OCI-LY7 (cell line): ENCODE data around the gene MNAT1. TPM values are rescaled to one million over a fixed set of nuclear protein-coding genes. Genes with fewer than 3 reads are reported as not detected.

Experiments
- BruUV-seq: library from RNA; stranded (reverse); fragments of 400-500 nt; replicated peaks from 2 replicates; lab custom pipeline; 2021; lab: Mats Ljungman, UMichigan
- CTCF ChIA-PET: fragments of 300-600 bp; sonication (Branson Sonifier 250); formaldehyde crosslinking; loops from one replicate; lab custom pipeline; 2022; ENCODE audit warnings: antibody characterized with exemption; ENCODE audit not compliant: unreplicated experiment; lab: Charles Lee
- POLR2A ChIA-PET: fragments of 300-600 bp; sonication (Branson Sonifier 250); formaldehyde crosslinking; loops from one replicate; lab custom pipeline; 2022; ENCODE audit warnings: antibody characterized with exemption; lab: Charles Lee
- DNase-seq: peaks from one replicate; pipeline ENCODE4 v3.0.0-alpha.2; 2015; ENCODE audit warnings: low spot score
- H2AFZ ChIP-seq: fragments of 200-600 bp; sonication (generic), shearing (Covaris generic); 2 replicates; pipeline ENCODE4 v1.6.1; 2014; ENCODE audit warnings: mild to moderate bottlenecking, antibody characterized with exemption, low read length, moderate library complexity
- H3K27ac ChIP-seq: fragments of 200-600 bp; sonication (generic); 2 replicates; pipeline ENCODE4 v1.5.1; 2014; ENCODE audit warnings: mixed run types, low read depth, mild to moderate bottlenecking, moderate library complexity, low read length, inconsistent platforms; ENCODE audit not compliant: poor library complexity, severe bottlenecking
- H3K36me3 ChIP-seq: fragments of 200-600 bp; sonication (generic); 2 replicates; pipeline ENCODE4 v1.6.1; 2014; ENCODE audit warnings: mild to moderate bottlenecking, antibody characterized with exemption, low read length, moderate library complexity, mixed read lengths; ENCODE audit not compliant: insufficient read depth
- H3K4me1 ChIP-seq: fragments of 200-600 bp; sonication (generic); 2 replicates; pipeline ENCODE4 v1.5.1; 2014; ENCODE audit warnings: mild to moderate bottlenecking, low read length; ENCODE audit not compliant: insufficient read depth, poor library complexity, severe bottlenecking
- H3K4me2 ChIP-seq: fragments of 200-600 bp; sonication (generic); 2 replicates; pipeline ENCODE4 v1.6.1; 2014; ENCODE audit warnings: mild to moderate bottlenecking, low read length
- H3K4me3 ChIP-seq: fragments of 200-600 bp; sonication (generic); 2 replicates; pipeline ENCODE4 v1.5.1; 2014; ENCODE audit warnings: mild to moderate bottlenecking, low read depth, low read length; ENCODE audit not compliant: poor library complexity, severe bottlenecking
- H3K79me2 ChIP-seq: fragments of 200-600 bp; sonication (generic); 2 replicates; pipeline ENCODE4 v1.6.1; 2016; ENCODE audit warnings: low read depth, mild to moderate bottlenecking, low read length, moderate library complexity, mixed read lengths; ENCODE audit not compliant: insufficient read depth
- H3K9me2 ChIP-seq: fragments of 200-600 bp; sonication (generic); 2 replicates; pipeline ENCODE4 v1.6.1; 2016; ENCODE audit warnings: mild to moderate bottlenecking, low read length, mixed read lengths; ENCODE audit not compliant: insufficient read depth
- H3K9me3 ChIP-seq: fragments of 200-600 bp; sonication (generic); 2 replicates; pipeline ENCODE4 v1.6.1; 2014; ENCODE audit warnings: mild to moderate bottlenecking, mixed run types, low read length, mixed read lengths
- H4K20me1 ChIP-seq: fragments of 200-600 bp; sonication (generic); 2 replicates; pipeline ENCODE4 v1.6.1; 2014; ENCODE audit warnings: mild to moderate bottlenecking, antibody characterized with exemption, low read length, moderate library complexity, mixed read lengths; ENCODE audit not compliant: insufficient read depth
- EZH2phosphoT487 ChIP-seq: fragments of 200-600 bp; sonication (generic); IDR thresholded peaks from 2 replicates; pipeline ENCODE4 v1.6.1; 2018; ENCODE audit warnings: low read depth, borderline replicate concordance, mild to moderate bottlenecking, mixed run types, antibody characterized with exemption, low read length, moderate library complexity, mixed read lengths
- intact Hi-C: fragments of 100-400 bp; cut with micrococcal nuclease; formaldehyde crosslinking; loops from one replicate; pipeline ENCODE4 v1.10.0; 2022; ENCODE audit not compliant: unreplicated experiment
- total RNA-seq, 2 experiments: library from RNA; depleted of rRNA in 1 of 2; stranded (reverse); fragments of >200 nt in 1 of 2; shearing (Covaris generic) in 1 of 2; gene quantifications; 2 replicates each; pipeline ENCODE4 v1.2.3, GENCODE V29; 2014 to 2022
- TF ChIP-seq, protein P1 (sequence below): fragments of 200-600 bp; sonication (generic); conservative IDR thresholded peaks from 2 replicates; pipeline ENCODE4 v1.5.1; 2014; ENCODE audit warnings: mild to moderate bottlenecking, antibody characterized with exemption, low read length, moderate library complexity, mixed read lengths

MNAT1 gene
- total RNA-seq, 2 experiments from 2014 or later = 58.5 to 60.9 TPM

- H4K20me1 ChIP-seq = no peaks in the 10 kb centered on the region
- ChIA-PET CTCF (no interaction called here), POLR2A (no interaction called here)
- no peaks in the 10 kb centered on the region for H3K9me2 ChIP-seq
- no peak for DNase-seq
- no peak overlapping the region for H3K27ac ChIP-seq
- no peaks in the 10 kb centered on the region for H3K9me3 ChIP-seq
- peaks cover 40% of the 10 kb centered on the region for H3K36me3 ChIP-seq
- H3K4me2 ChIP-seq = 0 out of 2 replicates have a peak overlapping the region, but pooled peaks have one; percentile 19
- no peak overlapping the region for H3K4me3 ChIP-seq
- intact Hi-C loops = loop anchor here (5.0 kb wide), 1 partner anchor 252 kb away; the partner anchor contains the start of gene MNAT1
- H3K4me1 ChIP-seq = peaks cover 31% of the 10 kb centered on the region
- peaks cover 31% of the 10 kb centered on the region; the same call in 1 of the 2 replicates for H3K79me2 ChIP-seq
- H2AFZ ChIP-seq = no peak overlapping the region
- BruUV-seq = no TSS peak
- TF ChIP-seq, protein P1, sequence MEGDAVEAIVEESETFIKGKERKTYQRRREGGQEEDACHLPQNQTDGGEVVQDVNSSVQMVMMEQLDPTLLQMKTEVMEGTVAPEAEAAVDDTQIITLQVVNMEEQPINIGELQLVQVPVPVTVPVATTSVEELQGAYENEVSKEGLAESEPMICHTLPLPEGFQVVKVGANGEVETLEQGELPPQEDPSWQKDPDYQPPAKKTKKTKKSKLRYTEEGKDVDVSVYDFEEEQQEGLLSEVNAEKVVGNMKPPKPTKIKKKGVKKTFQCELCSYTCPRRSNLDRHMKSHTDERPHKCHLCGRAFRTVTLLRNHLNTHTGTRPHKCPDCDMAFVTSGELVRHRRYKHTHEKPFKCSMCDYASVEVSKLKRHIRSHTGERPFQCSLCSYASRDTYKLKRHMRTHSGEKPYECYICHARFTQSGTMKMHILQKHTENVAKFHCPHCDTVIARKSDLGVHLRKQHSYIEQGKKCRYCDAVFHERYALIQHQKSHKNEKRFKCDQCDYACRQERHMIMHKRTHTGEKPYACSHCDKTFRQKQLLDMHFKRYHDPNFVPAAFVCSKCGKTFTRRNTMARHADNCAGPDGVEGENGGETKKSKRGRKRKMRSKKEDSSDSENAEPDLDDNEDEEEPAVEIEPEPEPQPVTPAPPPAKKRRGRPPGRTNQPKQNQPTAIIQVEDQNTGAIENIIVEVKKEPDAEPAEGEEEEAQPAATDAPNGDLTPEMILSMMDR = no peak
- no peak for TF ChIP-seq EZH2phosphoT487
Measured at GRCh38 chr14:60984196-60984595, 249.6 kb downstream of the MNAT1 start.

DNA sequence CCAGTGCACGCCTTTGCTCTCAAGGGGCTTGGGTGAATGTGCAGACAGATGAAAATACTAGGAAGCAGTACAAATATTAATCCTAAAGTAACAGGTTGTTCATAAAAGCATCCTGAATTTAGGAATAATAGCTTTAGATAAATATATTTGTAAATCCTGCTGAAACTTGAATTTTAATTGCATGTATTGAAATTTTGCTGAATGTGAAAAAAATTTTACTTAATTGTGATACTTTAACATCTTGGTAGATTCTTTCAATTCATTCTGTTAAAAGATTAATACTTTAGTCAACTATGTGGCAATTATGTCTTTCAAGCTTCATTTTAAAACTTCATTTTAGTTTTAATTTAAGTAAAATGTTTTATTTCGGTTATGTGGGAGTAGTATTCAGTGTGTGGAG is 251.9 kb downstream of the MNAT1 start:
- no peaks in the 10 kb centered on the region for H3K9me2 ChIP-seq
- intact Hi-C loops = no loop called here
- peaks cover 20% of the 10 kb centered on the region for H3K4me1 ChIP-seq
- no peak overlapping the region for H3K4me2 ChIP-seq
- no peak overlapping the region for H3K4me3 ChIP-seq
- no peaks in the 10 kb centered on the region for H4K20me1 ChIP-seq
- no peak for DNase-seq
- CTCF ChIA-PET = no interaction called here
- no peak overlapping the region for H2AFZ ChIP-seq
- H3K79me2 ChIP-seq = peaks cover 15% of the 10 kb centered on the region; the same call in 1 of the 2 replicates
- H3K9me3 ChIP-seq = no peaks in the 10 kb centered on the region
- BruUV-seq = no TSS peak
- H3K36me3 ChIP-seq = peaks cover 46% of the 10 kb centered on the region
- H3K27ac ChIP-seq = no peak overlapping the region
- TF ChIP-seq, protein P1 = no peak
- no peak for TF ChIP-seq EZH2phosphoT487
- POLR2A ChIA-PET = interaction anchor here (0.6 to 0.7 kb wide), 2 partner anchors 102 to 278 kb away, joined by 3 to 4 read pairs; no protein-coding TSS in a partner anchor

DNA sequence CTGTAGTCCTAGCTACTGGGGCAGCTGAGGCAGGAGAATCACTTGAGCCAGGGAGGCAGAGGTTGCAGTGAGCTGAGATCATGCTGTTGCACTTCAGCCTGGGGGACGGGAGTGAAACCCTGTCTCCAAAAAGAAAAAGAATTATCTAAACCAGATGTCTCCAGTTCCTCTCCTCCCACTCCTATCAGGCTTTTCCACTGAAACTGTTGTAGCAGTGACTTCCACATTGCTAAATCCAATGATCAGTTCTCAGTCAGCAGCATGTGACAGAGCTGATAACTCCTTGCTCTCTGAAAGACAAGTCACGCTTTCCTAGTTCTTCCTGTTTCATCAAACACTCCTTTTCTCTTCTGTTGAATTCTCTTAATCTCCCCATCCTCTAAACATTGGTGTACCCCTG is 255.0 kb downstream of the MNAT1 start:
- H3K4me1 ChIP-seq = no peaks in the 10 kb centered on the region
- TF ChIP-seq, protein P1 = no peak
- TF ChIP-seq EZH2phosphoT487 = no peak
- POLR2A ChIA-PET = interaction anchor here (1.0 kb wide), 2 partner anchors 31 to 335 kb away, joined by 3 read pairs; no protein-coding TSS in a partner anchor
- H4K20me1 ChIP-seq = no peaks in the 10 kb centered on the region
- H3K9me3 ChIP-seq = no peaks in the 10 kb centered on the region
- CTCF ChIA-PET = no interaction called here
- H3K9me2 ChIP-seq = no peaks in the 10 kb centered on the region
- no peak overlapping the region for H3K4me2 ChIP-seq
- H2AFZ ChIP-seq = no peak overlapping the region
- H3K27ac ChIP-seq = no peak overlapping the region
- DNase-seq = no peak
- intact Hi-C loops = no loop called here
- peaks cover 66% of the 10 kb centered on the region for H3K36me3 ChIP-seq
- H3K79me2 ChIP-seq = no peaks in the 10 kb centered on the region
- no TSS peak for BruUV-seq
- no peak overlapping the region for H3K4me3 ChIP-seq
